GM20431 (cell line): ENCODE measurements around the gene DBH.

Experiments used
- in situ Hi-C: fragments of 300-500 bp; cut with MseI, MboI; formaldehyde crosslinking; loops from one replicate; pipeline ENCODE4 v1.15.0; 2020; ENCODE audit warnings: low sequenced_read_pairs; ENCODE audit not compliant: unreplicated experiment

The DBH gene

GRCh38 chr9:133707763-133708245 lies 71.6 kb downstream of the DBH start:
- in situ Hi-C loops: no loop called here

DNA sequence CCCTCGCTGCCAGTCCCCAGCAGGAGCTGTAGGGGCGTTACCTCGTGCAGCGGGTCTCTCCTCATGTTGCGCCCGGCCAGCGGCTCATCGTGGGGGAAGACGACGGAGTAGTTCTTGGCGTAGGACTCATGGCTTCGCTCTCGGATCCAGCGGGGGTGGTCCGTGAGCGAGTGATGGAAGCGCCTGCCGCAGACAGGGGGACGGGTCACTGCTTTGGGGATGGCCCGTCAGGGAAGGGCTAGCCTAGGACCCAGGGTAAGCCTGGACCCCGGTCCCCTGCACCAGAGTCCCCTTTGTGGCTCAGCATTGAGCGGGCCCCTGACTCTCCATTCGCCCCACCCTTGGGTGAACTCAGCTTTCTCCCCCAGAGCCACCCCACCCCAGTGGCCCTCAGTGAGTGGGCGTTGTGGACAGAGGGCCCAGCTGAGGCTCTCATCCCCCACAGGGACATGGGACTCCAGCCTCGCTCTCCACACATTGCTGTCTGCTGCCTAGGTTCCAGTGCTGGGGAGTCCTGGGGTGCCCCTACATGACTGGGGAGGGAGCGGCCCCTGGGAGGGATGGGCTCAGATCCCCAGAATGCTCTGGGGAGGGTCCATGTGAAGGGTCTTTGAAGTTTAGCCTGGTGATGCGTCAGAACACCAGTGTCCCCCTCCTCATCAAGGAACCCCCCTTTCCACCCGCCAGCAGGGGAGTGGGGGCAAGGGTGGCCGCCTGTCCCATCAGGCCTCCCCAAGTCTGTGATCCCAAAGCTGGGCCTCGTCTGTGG lies 72.3 kb downstream of the DBH start:
- in situ Hi-C loops: no loop called here
